AG04450 (cell line): ENCODE measurements around the gene CD80. TPM values are rescaled to one million over a fixed set of nuclear protein-coding genes. Genes with fewer than 3 reads are reported as not detected.

ENCODE experiments used
- CTCF ChIA-PET: fragments of 300-600, 350-600 bp; formaldehyde crosslinking; extraction: SDS; loops from one replicate; lab custom pipeline; 2022; ENCODE audit warnings: antibody characterized with exemption, inconsistent platforms; lab: Charles Lee
- POLR2A ChIA-PET: fragments of 350-600 bp; formaldehyde crosslinking; extraction: SDS; loops from one replicate; lab custom pipeline; 2021; ENCODE audit warnings: antibody characterized with exemption, inconsistent platforms; lab: Yijun Ruan, JAX
- DNase-seq: peaks from one replicate; pipeline ENCODE4 v3.0.0-alpha.2; 2011; ENCODE audit warnings: low read depth, low spot score
- H3K27ac ChIP-seq: one replicate; pipeline ENCODE4 v1.5.1; 2012; ENCODE audit warnings: low read depth, low read length, control low read depth
- H3K27me3 ChIP-seq: one replicate; pipeline ENCODE4 v1.6.0; 2012; ENCODE audit warnings: low read length; ENCODE audit not compliant: control insufficient read depth, insufficient read depth
- H3K4me3 ChIP-seq: 2 replicates; pipeline ENCODE4 v1.5.1; 2011; ENCODE audit warnings: mild to moderate bottlenecking, low read depth, low read length, control low read depth
- H3K9me3 ChIP-seq: 2 replicates; pipeline ENCODE4 v1.5.1; 2012; ENCODE audit warnings: low read length; ENCODE audit not compliant: control insufficient read depth, insufficient read depth
- CTCF ChIP-seq: IDR thresholded peaks from 2 replicates; pipeline ENCODE4 v1.5.1; 2011; ENCODE audit warnings: low read depth, low read length, control low read depth, inconsistent platforms
- polyA plus RNA-seq: library from polyadenylated mRNA; depleted of rRNA; stranded (reverse); fragments of >200 nt; gene quantifications from 2 replicates; pipeline ENCODE4 v1.2.3, GENCODE V29; 2011; rRNA removed

Gene CD80
- polyA plus RNA-seq, 1 experiment = not detected

GRCh38 chr3:119485563-119485962, 73.9 kb downstream of the CD80 start:
- ChIA-PET POLR2A (no interaction called here), CTCF (interaction anchor here (1.2 kb wide), 1 partner anchor 9 kb away, joined by 3 read pairs; no protein-coding TSS in a partner anchor)
- Histone ChIP-seq H3K27me3 (no peaks in the 10 kb centered on the region), H3K4me3 (no peak overlapping the region), H3K9me3 (no peaks in the 10 kb centered on the region), H3K27ac (no peak overlapping the region)
- TF ChIP-seq CTCF = no peak
- no peak for DNase-seq

- Histone ChIP-seq H3K27ac (no peak overlapping the region), H3K9me3 (no peaks in the 10 kb centered on the region), H3K27me3 (no peaks in the 10 kb centered on the region), H3K4me3 (no peak overlapping the region)
- DNase-seq = no peak
- ChIA-PET POLR2A (no interaction called here), CTCF (no interaction called here)
- no peak for TF ChIP-seq CTCF
Measured at GRCh38 chr3:119483101-119483500, 76.3 kb downstream of the CD80 start.

GRCh38 chr3:119481079-119481478, 78.3 kb downstream of the CD80 start:
- DNase-seq = no peak

More at GRCh38 chr3:119481079-119481478, 78.3 kb downstream of the CD80 start:
- Histone ChIP-seq H3K9me3 (no peaks in the 10 kb centered on the region), H3K27ac (no peak overlapping the region), H3K27me3 (no peaks in the 10 kb centered on the region), H3K4me3 (no peak overlapping the region)
- ChIA-PET CTCF (no interaction called here), POLR2A (no interaction called here)
- TF ChIP-seq CTCF = no peak

Other genes starting within 250 kb of the CD80 start
- gene TMEM39A, start 96.0 kb downstream of the CD80 start, polyA plus RNA-seq = 34.3 TPM in 2 replicates
- 14.6 and 20.2 TPM in 2 replicates for gene POGLUT1, start 90.7 kb downstream of the CD80 start, polyA plus RNA-seq
- 73.1 and 97.4 TPM in 2 replicates for gene TIMMDC1, start 61.1 kb downstream of the CD80 start, polyA plus RNA-seq
- gene ADPRH, start 19.9 kb upstream of the CD80 start, polyA plus RNA-seq = 0.35 and 0.36 TPM in 2 replicates
- gene PLA1A, start 38.3 kb upstream of the CD80 start, polyA plus RNA-seq = not detected in 2 replicates
- gene POPDC2, start 101.0 kb upstream of the CD80 start, polyA plus RNA-seq = 0.38 and 0.43 TPM in 2 replicates
- 19.2 and 20.0 TPM in 2 replicates for gene COX17, start 117.8 kb upstream of the CD80 start, polyA plus RNA-seq
- not detected in 2 replicates for gene CFAP91, start 143.4 kb upstream of the CD80 start, polyA plus RNA-seq
- not detected in 2 replicates for gene NR1I2, start 222.5 kb upstream of the CD80 start, polyA plus RNA-seq